NK-92 (cell line): ENCODE data around the gene PFN1.

ENCODE experiments used
- DNase-seq: peaks from one replicate; lab custom pipeline; 2025; ENCODE audit not compliant: unreplicated experiment; lab: John Stamatoyannopoulos, UW

Gene PFN1

GRCh38 chr17:4967539-4968485 is 19.5 kb upstream of the PFN1 start, which contains the start of gene SPAG7:
TSS of gene SPAG7 (minus strand) at chr17:4967817. CDS start at chr17:4967804, 13 bp downstream.
- no peak for DNase-seq

GRCh38 chr17:4966844-4967538 is 18.7 kb upstream of the PFN1 start:
- DNase-seq, result peak; percentile 72

- DNase-seq, result no peak
These were observed 17.1 kb upstream of the PFN1 start for GRCh38 chr17:4965311-4965986.

GRCh38 chr17:4960279-4960922 is 12.1 kb upstream of the PFN1 start:
- DNase-seq, result no peak

GRCh38 chr17:4959261-4959965 is 11.1 kb upstream of the PFN1 start:
- no peak for DNase-seq

GRCh38 chr17:4958102-4958501 is 9.8 kb upstream of the PFN1 start:
- no peak for DNase-seq

- DNase-seq, result no peak
These were observed 8.2 kb upstream of the PFN1 start for GRCh38 chr17:4956493-4957061.

GRCh38 chr17:4955091-4955490 is 6.8 kb upstream of the PFN1 start:
- DNase-seq, result no peak

- DNase-seq, result no peak
These were observed 5.2 kb upstream of the PFN1 start for GRCh38 chr17:4953451-4953961.

- no peak for DNase-seq
These were observed 3.2 kb upstream of the PFN1 start for GRCh38 chr17:4951486-4951885.

- DNase-seq, result no peak
These were observed 2.4 kb upstream of the PFN1 start, which contains the start of gene ENO3 for GRCh38 chr17:4950746-4951204. TSS of gene ENO3 (plus strand) at chr17:4951119. CDS start at chr17:4951830, 711 bp downstream.

GRCh38 chr17:4950075-4950745 is 1.9 kb upstream of the PFN1 start:
- no peak for DNase-seq

GRCh38 chr17:4949321-4950074 is 1.2 kb upstream of the PFN1 start:
- DNase-seq, result no peak

- DNase-seq, result no peak
These were observed 596 bp upstream of the PFN1 start for GRCh38 chr17:4948931-4949320.

- no peak for DNase-seq
These were observed 742 bp downstream of the PFN1 start for GRCh38 chr17:4947411-4948165.

- DNase-seq, result no peak
These were observed 1.3 kb downstream of the PFN1 start for GRCh38 chr17:4947010-4947410.

GRCh38 chr17:4946312-4946976 is 1.9 kb downstream of the PFN1 start:
- DNase-seq, result no peak
